ENCODE data around the gene SAMSN1. TPM values are rescaled to one million over a fixed set of nuclear protein-coding genes. Genes with fewer than 3 reads are reported as not detected.
"Not testable (repeated sequence)": the region's sequence is repeated elsewhere in the genome, so short reads cannot be mapped to it uniquely, and the experiment has no call there.

SAMSN1 gene
- total RNA-seq, 1 experiment from 2014 or later, result not detected

- Histone ChIP-seq H3K36me3 (no peaks in the 10 kb centered on the region), H3K4me3 (no peak overlapping the region)
- DNase-seq (ENCODE audit: low read depth in 1 of 2, low spot score in 2 of 2), result no peak
Measured at GRCh38 chr21:14551741-14552140, 5.6 kb upstream of the SAMSN1 start.

GRCh38 chr21:14550135-14550534, 4.0 kb upstream of the SAMSN1 start:
- no peaks in the 10 kb centered on the region for H3K27me3 ChIP-seq (replicated peaks)
- H3K27ac ChIP-seq, result no peak overlapping the region
- no peaks in the 10 kb centered on the region for H3K9me3 ChIP-seq (replicated peaks)
- H3K36me3 ChIP-seq, result no peaks in the 10 kb centered on the region
- no peak overlapping the region for H3K4me3 ChIP-seq
- DNase-seq (ENCODE audit: low read depth in 1 of 2, low spot score in 2 of 2), result no peak
- H3K4me1 ChIP-seq (replicated peaks), result no peaks in the 10 kb centered on the region

More at GRCh38 chr21:14551741-14552140, 5.6 kb upstream of the SAMSN1 start:
- Histone ChIP-seq H3K27me3 (replicated peaks) (no peaks in the 10 kb centered on the region), H3K27ac (no peak overlapping the region), H3K9me3 (replicated peaks) (no peaks in the 10 kb centered on the region), H3K4me1 (replicated peaks) (no peaks in the 10 kb centered on the region)

GRCh38 chr21:14548779-14549178, 2.7 kb upstream of the SAMSN1 start:
- DNase-seq (ENCODE audit: low read depth in 1 of 2, low spot score in 2 of 2), result no peak
- H3K4me3 ChIP-seq, result no peak overlapping the region
- H3K36me3 ChIP-seq, result no peaks in the 10 kb centered on the region
- H3K27me3 ChIP-seq (replicated peaks), result no peaks in the 10 kb centered on the region
- no peaks in the 10 kb centered on the region for H3K9me3 ChIP-seq (replicated peaks)
- H3K27ac ChIP-seq, result no peak overlapping the region
- H3K4me1 ChIP-seq (replicated peaks), result no peaks in the 10 kb centered on the region

GRCh38 chr21:14547834-14548513, 1.9 kb upstream of the SAMSN1 start:
- no peak overlapping the region for H3K27ac ChIP-seq
- H3K36me3 ChIP-seq, result no peaks in the 10 kb centered on the region
- no peaks in the 10 kb centered on the region for H3K4me1 ChIP-seq (replicated peaks)
- no peaks in the 10 kb centered on the region for H3K27me3 ChIP-seq (replicated peaks)
- H3K4me3 ChIP-seq, result no peak overlapping the region
- H3K9me3 ChIP-seq (replicated peaks), result no peaks in the 10 kb centered on the region
- no peak for DNase-seq (ENCODE audit: low read depth in 1 of 2, low spot score in 2 of 2)

GRCh38 chr21:14546719-14547118, 604 bp upstream of the SAMSN1 start:
- H3K27ac ChIP-seq; H3K4me3 ChIP-seq; H3K4me1 ChIP-seq (replicated peaks); H3K9me3 ChIP-seq (replicated peaks); DNase-seq (ENCODE audit: low read depth in 1 of 2, low spot score in 2 of 2); H3K36me3 ChIP-seq; H3K27me3 ChIP-seq (replicated peaks): not testable (repeated sequence)

DNA sequence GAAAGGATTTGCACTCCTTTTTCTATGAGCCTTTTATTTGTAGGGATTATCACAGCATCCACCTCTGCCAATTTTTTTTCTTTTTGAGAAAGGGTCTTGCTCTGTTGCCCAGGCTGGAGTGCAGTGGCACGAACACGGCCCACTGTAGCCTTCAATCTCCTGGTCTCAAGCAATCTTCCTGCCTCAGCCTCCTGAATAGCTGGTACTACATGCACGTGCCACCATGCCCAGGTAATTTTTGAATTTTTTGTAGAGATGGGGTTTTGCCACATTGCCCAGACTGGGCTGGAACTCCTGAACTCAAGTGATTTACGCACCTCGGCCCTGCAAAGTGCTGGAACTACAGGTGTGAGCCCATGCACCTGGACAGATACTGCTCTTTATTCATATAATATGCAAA, 2.1 kb downstream of the SAMSN1 start:
- no peak for DNase-seq (ENCODE audit: low read depth in 1 of 2, low spot score in 2 of 2)
- Histone ChIP-seq H3K27ac (no peak overlapping the region), H3K4me3 (no peak overlapping the region), H3K9me3 (replicated peaks) (no peaks in the 10 kb centered on the region), H3K36me3 (no peaks in the 10 kb centered on the region), H3K4me1 (replicated peaks) (no peaks in the 10 kb centered on the region), H3K27me3 (replicated peaks) (no peaks in the 10 kb centered on the region; the same call in 1 of the 2 replicates)

DNA sequence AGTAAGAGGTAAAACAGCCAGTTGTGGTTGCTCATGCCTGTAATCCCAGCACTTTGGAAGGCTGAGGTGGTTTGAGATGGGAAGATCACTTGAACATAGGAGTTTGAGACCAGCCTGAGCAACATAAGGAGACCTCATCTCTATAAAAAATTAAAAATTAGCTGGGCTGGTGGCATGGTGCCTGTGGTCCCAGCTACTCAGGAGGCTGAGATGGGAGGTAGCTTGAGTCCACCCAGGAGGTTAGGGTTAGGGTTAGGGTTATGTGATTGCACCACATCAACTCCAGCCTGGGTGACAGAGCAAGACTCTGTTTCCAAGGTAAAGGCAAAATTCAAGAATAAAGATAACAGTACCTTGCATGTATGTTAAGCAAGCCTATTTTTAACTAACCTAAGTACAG, 3.5 kb downstream of the SAMSN1 start:
- Histone ChIP-seq H3K27me3 (replicated peaks) (no peaks in the 10 kb centered on the region; the same call in 1 of the 2 replicates), H3K36me3 (no peaks in the 10 kb centered on the region), H3K4me3 (no peak overlapping the region), H3K9me3 (replicated peaks) (no peaks in the 10 kb centered on the region), H3K4me1 (replicated peaks) (no peaks in the 10 kb centered on the region), H3K27ac (no peak overlapping the region)
- no peak for DNase-seq (ENCODE audit: low read depth in 1 of 2, low spot score in 2 of 2)

DNA sequence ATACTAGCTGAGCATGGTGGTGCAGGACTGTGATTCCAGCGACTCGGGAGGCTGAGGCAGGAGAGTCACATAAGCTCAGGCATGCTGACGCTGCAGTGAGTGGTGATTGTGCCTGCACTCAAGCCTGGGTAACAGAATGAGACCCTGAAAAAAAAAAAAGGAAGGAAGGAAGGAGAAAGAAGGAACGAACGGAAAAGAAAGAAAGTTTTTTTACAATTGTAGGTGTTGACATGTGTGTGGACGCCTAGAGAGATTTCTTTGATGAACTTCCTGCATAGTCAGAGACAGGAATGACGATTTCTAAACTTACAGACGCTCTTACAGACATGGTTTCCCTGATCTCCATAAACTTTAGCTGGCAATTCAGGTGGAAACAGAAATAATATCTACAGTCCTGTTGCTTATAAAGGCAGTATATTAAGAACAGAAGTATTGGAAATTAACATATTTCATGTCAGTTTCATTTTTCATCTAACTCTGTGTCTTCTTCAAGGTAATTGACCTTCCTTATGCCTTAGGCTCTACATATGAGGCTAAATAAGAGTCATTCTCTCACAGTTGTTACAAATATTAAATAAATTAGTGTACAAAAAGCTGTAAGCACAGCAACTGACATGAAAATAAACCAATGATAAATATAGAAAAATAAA, 4.1 kb downstream of the SAMSN1 start:
- no peaks in the 10 kb centered on the region for H3K4me1 ChIP-seq (replicated peaks)
- H3K4me3 ChIP-seq, result no peak overlapping the region
- no peaks in the 10 kb centered on the region for H3K36me3 ChIP-seq
- no peaks in the 10 kb centered on the region for H3K9me3 ChIP-seq (replicated peaks)
- H3K27me3 ChIP-seq (replicated peaks), result no peaks in the 10 kb centered on the region; the same call in 1 of the 2 replicates
- H3K27ac ChIP-seq, result no peak overlapping the region
- no peak for DNase-seq (ENCODE audit: low read depth in 1 of 2, low spot score in 2 of 2)

- peaks cover 6% of the 10 kb centered on the region; the same call in 1 of the 2 replicates for H3K4me1 ChIP-seq (replicated peaks)
- no peak overlapping the region for H3K4me3 ChIP-seq
- no peaks in the 10 kb centered on the region for H3K36me3 ChIP-seq
- no peaks in the 10 kb centered on the region; the same call in 1 of the 2 replicates for H3K27me3 ChIP-seq (replicated peaks)
- no peaks in the 10 kb centered on the region for H3K9me3 ChIP-seq (replicated peaks)
- no peak overlapping the region for H3K27ac ChIP-seq
- no peak for DNase-seq (ENCODE audit: low read depth in 1 of 2, low spot score in 2 of 2)
Measured at GRCh38 chr21:14538483-14538882, 7.6 kb downstream of the SAMSN1 start.

DNA sequence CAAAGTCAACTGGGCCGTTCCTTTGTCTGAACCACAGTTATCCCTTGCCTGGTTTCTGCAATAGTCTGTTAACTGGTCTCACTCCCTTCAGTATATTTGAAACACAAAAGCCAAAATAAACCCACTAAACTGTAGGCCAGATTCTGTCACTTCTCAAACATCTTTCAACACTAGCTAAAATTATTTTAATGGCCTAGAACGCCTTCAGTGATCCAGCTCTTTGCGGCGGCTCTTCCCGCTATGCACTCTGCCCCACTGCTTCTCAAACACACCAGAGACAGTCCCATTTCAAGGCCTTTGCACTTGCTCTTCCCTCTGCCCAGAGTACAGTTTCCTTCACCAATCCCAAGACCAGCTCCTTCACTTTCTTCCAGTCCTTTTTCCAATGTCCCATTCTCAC, 9.2 kb downstream of the SAMSN1 start:
- H3K4me3 ChIP-seq, result no peak overlapping the region
- DNase-seq (ENCODE audit: low read depth in 1 of 2, low spot score in 2 of 2), result no peak

GRCh38 chr21:14535702-14536101, 10.4 kb downstream of the SAMSN1 start:
- Histone ChIP-seq H3K36me3 (no peaks in the 10 kb centered on the region), H3K4me1 (replicated peaks) (peaks cover 7% of the 10 kb centered on the region; the same call in 1 of the 2 replicates), H3K9me3 (replicated peaks) (no peaks in the 10 kb centered on the region), H3K4me3 (no peak overlapping the region), H3K27ac (no peak overlapping the region), H3K27me3 (replicated peaks) (no peaks in the 10 kb centered on the region)
- no peak for DNase-seq (ENCODE audit: low read depth in 1 of 2, low spot score in 2 of 2)

More for the DNA sequence above, 9.2 kb downstream of the SAMSN1 start:
- Histone ChIP-seq H3K27me3 (replicated peaks) (no peaks in the 10 kb centered on the region; the same call in 1 of the 2 replicates), H3K27ac (no peak overlapping the region), H3K4me1 (replicated peaks) (peaks cover 7% of the 10 kb centered on the region; the same call in 1 of the 2 replicates), H3K9me3 (replicated peaks) (no peaks in the 10 kb centered on the region), H3K36me3 (no peaks in the 10 kb centered on the region)

- H3K36me3 ChIP-seq, result no peaks in the 10 kb centered on the region
- no peaks in the 10 kb centered on the region for H3K27me3 ChIP-seq (replicated peaks)
- no peaks in the 10 kb centered on the region for H3K9me3 ChIP-seq (replicated peaks)
- DNase-seq (ENCODE audit: low read depth in 1 of 2, low spot score in 2 of 2), result peak in 1 of 2 experiments; percentile 19
- no peak overlapping the region for H3K27ac ChIP-seq
- no peak overlapping the region for H3K4me3 ChIP-seq
- H3K4me1 ChIP-seq (replicated peaks), result peaks cover 7% of the 10 kb centered on the region; the same call in 1 of the 2 replicates
Measured at GRCh38 chr21:14533499-14534428, 12.4 kb downstream of the SAMSN1 start.

DNA sequence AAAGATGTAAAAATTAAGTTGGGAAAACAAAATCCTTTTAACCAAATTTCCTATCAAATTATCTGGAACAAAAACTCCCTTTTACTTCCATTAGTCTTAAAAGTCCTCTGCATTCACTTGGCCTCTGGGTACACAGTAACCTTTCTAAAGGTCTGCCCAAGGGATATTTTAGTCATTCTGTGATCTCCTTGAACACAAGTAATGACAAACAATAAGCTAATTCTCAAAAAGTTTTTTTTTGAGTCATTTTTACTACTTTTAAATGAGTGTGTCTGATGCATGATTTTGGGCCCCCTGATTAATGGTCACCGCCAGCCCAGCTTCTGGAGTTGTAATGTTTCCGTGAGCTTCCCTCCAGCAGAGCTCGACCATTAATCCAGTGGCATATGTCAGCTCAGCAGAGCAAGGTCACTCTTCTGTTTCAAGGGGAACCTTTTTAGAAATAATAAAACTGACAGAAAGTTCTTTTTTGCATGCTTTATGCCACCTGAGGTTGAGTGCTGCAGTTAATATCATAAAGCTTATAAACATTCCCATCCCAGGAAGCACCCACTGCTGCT, 14.3 kb downstream of the SAMSN1 start:
- DNase-seq (ENCODE audit: low read depth in 1 of 2, low spot score in 2 of 2), result no peak
- Histone ChIP-seq H3K27me3 (replicated peaks) (no peaks in the 10 kb centered on the region), H3K9me3 (replicated peaks) (no peaks in the 10 kb centered on the region), H3K36me3 (no peaks in the 10 kb centered on the region), H3K4me1 (replicated peaks) (peaks cover 7% of the 10 kb centered on the region; the same call in 1 of the 2 replicates), H3K27ac (no peak overlapping the region), H3K4me3 (no peak overlapping the region)

Data from SJSA1 (cell line).